Measurements from ENCODE around the gene SNUPN.

Gene SNUPN

DNA sequence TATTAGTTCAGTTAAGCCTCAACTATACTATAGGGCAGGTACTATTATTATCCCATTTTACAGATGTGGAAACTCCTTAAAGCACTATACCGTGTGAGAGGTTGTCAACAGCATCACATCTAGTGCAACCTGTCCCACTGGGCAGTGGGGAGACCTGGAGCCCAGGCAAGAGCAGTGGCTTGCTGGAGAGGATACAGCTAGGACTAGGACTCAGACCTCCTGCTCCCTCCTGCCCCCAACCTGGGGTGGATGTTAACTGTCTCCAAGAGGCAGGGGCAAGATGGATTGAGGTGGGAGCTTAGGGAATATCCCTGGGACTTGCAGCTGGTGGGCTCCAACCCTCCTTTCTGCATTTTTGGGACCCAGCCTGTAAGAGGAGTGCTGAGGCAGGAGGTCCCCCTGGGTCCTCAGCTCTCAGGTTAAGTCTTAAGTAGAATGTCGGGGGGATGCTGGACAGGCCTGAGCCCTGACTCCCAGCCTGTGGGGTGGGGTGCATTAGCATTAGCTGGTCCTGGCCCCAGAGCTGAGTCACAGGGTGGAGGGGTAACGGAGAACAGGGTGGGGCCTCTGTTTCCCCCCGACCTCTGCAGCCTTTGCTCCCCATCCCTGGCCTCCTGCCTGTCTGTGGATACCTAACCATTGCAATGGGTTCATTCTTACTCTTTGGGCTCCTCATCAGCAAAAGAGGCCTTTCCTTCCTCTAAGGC is 28.8 kb upstream of the SNUPN start:
- no peak for DNase-seq (ENCODE audit: low read depth in 2 of 2)

GRCh38 chr15:75653347-75653913 is 27.9 kb upstream of the SNUPN start:
- DNase-seq (ENCODE audit: low read depth in 2 of 2): no peak

DNA sequence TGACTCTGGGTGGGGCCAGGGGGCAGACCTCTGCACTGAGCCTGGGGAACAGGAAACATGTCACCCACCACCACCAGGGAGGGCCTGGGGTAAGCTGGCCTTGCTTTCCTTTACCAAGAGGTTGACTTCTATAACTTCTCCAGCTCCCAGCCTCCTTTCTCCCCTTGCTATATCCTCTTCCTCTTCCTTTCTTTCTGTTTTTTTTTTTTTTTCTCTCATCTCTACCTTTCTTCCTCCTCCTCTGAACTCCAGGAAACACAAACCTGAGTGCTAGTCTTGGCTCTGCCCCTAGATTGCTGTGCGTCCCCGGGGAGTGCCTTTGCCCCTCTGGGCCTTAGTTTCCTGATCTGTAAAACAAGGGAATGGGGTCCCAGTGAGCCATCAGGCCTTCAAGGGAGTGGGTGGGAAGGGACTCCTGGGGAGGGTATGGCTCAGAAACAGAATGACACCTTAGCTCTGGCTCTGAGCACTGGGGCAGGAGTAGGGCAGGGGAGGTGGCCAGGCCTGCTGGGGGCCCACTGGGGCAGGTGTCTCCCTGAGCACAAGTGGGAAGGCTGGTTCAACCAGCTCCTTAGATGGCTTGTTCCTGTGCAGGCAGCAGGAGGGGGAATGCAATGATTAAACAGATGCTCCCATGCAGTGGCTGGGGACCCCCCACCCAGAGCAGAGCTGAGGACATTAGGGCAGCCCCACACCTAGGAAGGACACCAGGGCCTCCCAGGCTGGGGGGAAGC is 26.5 kb upstream of the SNUPN start:
- DNase-seq (ENCODE audit: low read depth in 2 of 2): no peak

DNA sequence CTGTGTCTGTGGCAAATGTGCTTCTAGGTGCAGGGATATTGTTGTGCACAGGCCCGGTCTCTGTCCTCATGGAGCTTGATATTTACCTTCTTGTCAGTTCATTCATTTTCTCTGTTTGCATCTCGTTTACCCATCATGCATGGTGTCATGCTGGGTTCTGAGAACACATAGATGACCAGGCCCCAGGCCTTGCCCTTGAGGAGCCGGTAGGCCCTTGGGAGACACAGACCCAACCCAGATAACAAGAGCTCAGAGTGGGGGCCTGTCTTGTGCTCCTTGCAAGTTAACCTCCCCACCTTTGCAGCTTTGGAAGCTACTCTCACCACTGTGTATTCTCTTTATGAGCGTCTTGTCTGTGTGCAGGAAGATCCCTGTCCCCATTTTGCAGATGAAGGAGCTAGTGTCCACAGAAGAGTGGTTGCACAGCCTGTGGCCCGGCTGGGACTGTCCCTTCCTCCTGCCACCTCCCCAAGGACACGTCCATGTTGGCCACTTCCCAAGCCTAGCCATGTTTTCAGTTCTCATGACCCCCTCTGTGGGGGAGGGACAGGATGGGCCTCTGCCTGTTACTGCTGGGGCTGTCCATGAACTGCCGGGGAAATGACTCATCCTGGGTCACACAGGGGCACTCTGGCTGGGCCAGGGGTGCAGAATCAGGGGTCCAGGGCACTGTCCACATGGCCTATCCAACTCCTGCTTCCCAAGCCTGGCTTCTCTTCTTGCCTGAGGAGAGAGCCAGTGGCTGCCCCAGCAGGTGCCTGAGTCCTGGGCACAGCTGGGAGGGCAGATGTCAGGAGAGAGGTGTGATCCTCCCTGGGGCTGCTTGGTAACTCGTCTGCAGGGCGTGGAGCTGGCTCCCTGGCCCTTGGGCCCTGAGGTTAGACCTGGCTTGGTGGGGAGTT is 25.6 kb upstream of the SNUPN start:
- DNase-seq (ENCODE audit: low read depth in 2 of 2): no peak

DNA sequence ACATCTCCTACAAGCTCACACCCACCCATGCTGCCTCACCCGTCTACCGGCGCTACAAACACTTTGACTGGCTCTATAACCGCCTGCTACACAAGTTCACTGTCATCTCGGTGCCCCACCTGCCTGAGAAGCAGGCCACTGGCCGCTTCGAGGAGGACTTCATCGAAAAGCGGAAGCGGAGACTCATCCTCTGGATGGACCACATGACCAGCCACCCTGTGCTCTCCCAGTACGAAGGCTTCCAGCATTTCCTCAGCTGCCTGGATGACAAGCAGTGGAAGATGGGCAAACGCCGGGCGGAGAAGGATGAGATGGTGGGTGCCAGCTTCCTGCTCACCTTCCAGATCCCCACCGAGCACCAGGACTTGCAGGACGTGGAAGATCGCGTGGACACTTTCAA is 24.3 kb upstream of the SNUPN start:
- no peak for DNase-seq (ENCODE audit: low read depth in 2 of 2)

GRCh38 chr15:75649045-75649761 is 23.7 kb upstream of the SNUPN start:
- DNase-seq (ENCODE audit: low read depth in 2 of 2): no peak

GRCh38 chr15:75648156-75649000 is 22.9 kb upstream of the SNUPN start:
- no peak for DNase-seq (ENCODE audit: low read depth in 2 of 2)

GRCh38 chr15:75647370-75648155 is 22.0 kb upstream of the SNUPN start, which contains the start of gene SNX33:
TSS of gene SNX33 (plus strand) at chr15:75647912. CDS start at chr15:75649103, 1,191 bp downstream.
- DNase-seq (ENCODE audit: low read depth in 2 of 2): peak in 1 of 2 donors; percentile 34

DNA sequence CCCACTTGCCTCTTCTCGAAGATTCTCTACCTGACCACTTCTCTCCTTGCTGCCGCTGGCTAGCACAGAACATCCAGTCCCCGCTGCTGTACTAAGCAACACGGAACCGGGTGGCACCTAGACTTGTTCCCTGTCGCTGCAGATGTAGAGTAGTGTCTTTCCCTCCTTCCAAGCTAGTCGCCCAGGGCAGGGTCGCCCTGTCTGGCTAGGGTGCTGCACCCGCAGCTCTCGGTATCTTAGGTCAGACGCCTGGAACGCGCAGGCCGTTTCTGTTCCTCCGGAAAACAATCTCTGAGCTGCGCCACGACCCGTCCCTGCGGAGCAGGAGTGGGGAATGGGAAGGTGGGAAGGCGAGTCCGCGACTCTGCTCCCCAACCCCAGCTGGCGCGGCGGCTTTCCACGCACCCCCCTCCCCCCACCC is 21.4 kb upstream of the SNUPN start:
- no peak for DNase-seq (ENCODE audit: low read depth in 2 of 2)

DNA sequence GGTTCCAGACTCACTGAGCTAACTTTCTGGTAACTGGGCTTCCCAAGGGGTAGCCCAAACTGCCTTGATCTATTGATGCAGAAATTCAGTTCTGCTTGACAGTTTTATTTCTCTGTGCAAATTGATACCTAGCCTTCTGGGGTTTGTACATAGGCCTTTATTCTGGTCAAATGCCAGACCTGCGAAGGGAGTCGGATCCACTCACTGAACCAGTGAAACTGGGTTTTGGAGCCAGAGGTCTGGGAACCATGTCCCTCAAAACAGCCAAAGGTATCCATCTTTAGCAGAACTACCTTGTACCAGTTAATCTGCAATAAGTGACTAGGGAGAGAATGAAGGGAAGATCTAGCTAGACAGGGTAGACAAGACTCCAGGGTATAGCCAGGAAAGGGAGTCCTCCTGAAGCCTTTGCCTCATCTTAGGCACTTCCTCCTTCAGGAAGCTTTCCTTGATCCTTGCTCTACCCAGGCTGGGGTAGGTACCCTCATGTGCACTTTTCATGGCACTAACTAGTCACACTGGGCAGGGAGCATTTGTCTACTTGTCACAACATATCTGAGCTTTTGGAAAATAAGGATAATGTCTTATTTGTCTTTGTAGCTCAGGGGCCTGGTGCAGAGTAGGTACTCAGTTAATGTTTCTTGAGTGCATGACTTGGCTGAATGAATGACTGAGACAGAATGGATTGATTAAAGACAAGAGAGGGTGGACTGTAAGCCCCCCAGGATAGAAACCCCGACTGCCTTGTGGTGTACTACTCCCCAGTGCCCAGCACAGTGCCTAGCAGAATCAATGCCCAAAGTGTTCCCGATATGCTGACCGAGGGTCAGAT is 20.8 kb upstream of the SNUPN start:
- DNase-seq (ENCODE audit: low read depth in 2 of 2): no peak

DNA sequence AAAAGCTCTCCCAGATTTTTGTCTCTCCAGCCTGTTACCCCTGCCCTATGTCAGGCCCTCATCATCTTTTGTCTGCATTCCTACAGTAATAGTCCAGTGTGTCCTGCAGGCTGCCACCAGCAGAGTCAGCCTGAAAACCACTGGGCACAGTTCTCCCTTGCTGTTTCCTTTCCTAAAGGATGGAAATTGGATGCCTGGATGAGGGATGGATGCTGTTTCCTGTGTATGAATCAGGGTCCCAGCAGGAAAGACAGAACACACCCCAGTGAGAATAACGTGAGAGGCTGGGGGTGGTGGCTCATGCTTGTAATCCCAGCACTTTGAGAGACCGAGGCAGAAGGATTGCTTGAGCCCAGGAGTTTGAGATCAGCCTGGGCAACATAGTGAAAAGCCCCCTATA is 18.9 kb upstream of the SNUPN start:
- no peak for DNase-seq (ENCODE audit: low read depth in 2 of 2)

GRCh38 chr15:75641603-75642002 is 16.1 kb upstream of the SNUPN start:
- DNase-seq (ENCODE audit: low read depth in 2 of 2): no peak

GRCh38 chr15:75641179-75641503 is 15.6 kb upstream of the SNUPN start:
- DNase-seq (ENCODE audit: low read depth in 2 of 2): no peak

DNA sequence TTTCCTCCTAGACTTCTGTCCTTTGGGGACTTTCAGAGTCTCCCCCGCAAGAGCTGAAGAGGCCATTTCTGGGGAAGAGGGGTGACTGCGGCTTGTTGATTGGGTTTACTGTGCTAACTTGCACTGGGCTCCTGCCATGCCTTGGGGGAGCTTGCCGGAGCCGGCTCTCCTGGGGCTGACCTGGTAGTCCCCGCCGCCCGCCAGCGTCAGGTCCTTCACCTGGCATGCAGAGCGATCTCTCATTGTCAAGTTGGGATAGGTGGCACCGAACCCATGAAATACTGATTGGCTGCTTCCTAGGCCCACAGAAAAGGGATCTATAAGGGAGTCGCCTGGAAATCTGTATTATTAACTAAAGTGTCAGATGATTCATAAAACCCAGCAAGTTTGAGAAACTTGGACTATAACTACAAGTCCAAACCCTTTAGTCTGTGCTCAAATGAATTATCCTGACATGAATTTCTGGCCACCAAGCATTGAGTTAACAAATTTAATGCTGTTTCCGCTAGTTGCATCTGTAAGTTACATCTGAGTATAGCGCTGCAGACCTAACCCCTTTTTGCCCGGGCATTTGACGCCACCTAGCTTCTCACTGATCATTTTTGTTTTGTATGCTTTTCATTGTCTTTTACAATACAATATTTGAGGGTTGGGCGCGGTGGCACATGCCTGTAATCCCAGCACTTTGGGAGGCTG is 15.1 kb upstream of the SNUPN start:
- no peak for DNase-seq (ENCODE audit: low read depth in 2 of 2)

DNA sequence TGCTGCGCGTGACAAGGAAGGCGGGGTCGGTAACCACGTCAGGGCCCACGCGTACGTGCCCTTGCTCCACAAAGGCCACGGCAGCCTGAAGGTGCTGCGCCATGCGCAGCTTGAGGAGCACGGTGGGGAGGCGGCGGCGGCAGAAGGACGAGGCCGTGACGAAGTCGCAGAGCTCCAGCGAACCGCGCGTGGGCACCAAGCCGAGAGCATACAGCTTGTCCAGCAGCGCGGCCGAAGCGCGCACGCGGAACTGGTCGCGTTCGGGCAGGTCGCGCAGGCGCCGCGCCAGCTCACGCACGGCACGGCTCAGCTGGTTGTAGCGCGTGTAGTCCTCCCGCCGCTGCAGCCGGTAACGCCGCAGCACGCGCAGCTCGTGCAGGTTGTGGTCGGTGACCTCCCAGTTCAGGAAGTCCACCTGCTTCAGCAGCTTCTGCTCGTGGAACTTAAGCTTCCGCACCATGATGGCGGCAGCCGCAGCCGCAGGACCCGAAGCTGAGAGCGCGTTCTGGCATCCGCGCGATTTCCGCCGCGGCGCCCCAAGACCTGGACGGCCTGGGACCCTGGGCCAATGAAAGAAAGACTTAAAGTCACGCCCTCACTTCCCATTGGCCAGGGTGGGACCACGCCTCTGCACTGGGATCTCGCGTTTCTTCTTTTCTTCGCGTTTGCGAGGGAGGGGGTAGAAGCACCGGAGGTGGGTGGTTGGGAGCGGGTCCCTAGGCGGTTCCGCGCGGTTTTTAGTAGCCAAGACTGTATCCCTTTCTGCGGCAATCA is 14.4 kb upstream of the SNUPN start, which contains the start of gene IMP3:
Gene IMP3, minus strand, starts transcription at position 516 of the 774 bp plus-strand sequence. Its CDS starts 56 bp downstream, at position 460.
- DNase-seq (ENCODE audit: low read depth in 2 of 2): peak; percentile 83 to 85

DNA sequence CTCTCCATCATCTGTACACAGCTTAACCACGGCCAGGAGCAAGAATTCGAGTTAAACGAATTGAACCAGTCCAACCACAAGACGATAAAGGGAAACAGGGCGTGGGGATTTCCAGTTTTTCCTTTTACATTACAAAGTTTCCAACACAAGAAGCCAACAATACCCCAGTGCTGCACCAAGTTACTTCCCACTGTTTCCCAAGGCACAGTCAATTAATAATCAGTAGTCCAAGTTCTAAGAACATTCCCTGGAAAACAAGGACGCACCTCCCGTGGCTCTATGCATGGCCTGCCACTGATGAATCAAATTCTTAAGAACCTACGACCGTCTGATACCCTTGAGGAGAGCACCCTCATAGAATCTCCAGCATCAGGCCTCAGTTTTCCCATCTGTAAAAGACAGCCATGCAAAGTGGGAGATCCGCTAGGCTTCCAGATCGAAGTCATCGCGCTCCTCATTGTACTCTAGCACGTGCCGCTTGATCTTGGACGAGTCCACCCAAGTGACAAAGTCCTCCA is 13.7 kb upstream of the SNUPN start:
- no peak for DNase-seq (ENCODE audit: low read depth in 2 of 2)
